Lower leg skin (tissue), 3 donors: ENCODE measurements around the gene DTWD2.

Source experiments
- POLR2A ChIP-seq, 2 donors: fragments of 450-650 bp; IDR thresholded peaks; one replicate each; pipeline ENCODE4 v1.6.1; 2016 to 2017; ENCODE audit warnings: antibody characterized with exemption in 2 of 2, mild to moderate bottlenecking in 1 of 2, moderate library complexity in 1 of 2
- TF ChIP-seq, protein P1 (sequence below), 3 donors: fragments of 450-650 bp; IDR thresholded peaks; one replicate each; pipeline ENCODE4 v1.5.1; 2016; ENCODE audit warnings: antibody characterized with exemption in 3 of 3, mild to moderate bottlenecking in 3 of 3, moderate library complexity in 2 of 3

GRCh38 chr5:118806571-118806970, 181.8 kb downstream of the DTWD2 start:
- TF ChIP-seq, protein P1, sequence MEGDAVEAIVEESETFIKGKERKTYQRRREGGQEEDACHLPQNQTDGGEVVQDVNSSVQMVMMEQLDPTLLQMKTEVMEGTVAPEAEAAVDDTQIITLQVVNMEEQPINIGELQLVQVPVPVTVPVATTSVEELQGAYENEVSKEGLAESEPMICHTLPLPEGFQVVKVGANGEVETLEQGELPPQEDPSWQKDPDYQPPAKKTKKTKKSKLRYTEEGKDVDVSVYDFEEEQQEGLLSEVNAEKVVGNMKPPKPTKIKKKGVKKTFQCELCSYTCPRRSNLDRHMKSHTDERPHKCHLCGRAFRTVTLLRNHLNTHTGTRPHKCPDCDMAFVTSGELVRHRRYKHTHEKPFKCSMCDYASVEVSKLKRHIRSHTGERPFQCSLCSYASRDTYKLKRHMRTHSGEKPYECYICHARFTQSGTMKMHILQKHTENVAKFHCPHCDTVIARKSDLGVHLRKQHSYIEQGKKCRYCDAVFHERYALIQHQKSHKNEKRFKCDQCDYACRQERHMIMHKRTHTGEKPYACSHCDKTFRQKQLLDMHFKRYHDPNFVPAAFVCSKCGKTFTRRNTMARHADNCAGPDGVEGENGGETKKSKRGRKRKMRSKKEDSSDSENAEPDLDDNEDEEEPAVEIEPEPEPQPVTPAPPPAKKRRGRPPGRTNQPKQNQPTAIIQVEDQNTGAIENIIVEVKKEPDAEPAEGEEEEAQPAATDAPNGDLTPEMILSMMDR (IDR thresholded peaks at IDR 0.05) = no peak
- no peak for TF ChIP-seq POLR2A (IDR thresholded peaks at IDR 0.05)
